ENCODE data around the gene SLC17A7.
"Not testable (repeated sequence)": the region's sequence is repeated elsewhere in the genome, so short reads cannot be mapped to it uniquely, and the experiment has no call there.

SLC17A7 gene

GRCh38 chr19:49441210-49441959, at the start of gene SLC17A7:
TSS of gene SLC17A7 (minus strand) at chr19:49441527. CDS start at chr19:49441379, 148 bp downstream.
- DNase-seq = peak; percentile 54

- DNase-seq = no peak
Measured at GRCh38 chr19:49490287-49491029, 49.1 kb upstream of the SLC17A7 start.

- peak; percentile 40 for DNase-seq
Measured at GRCh38 chr19:49489601-49490167, 48.4 kb upstream of the SLC17A7 start.

GRCh38 chr19:49488863-49489537, 47.7 kb upstream of the SLC17A7 start:
- peak; percentile 38 for DNase-seq

- peak; percentile 30 for DNase-seq
Measured at GRCh38 chr19:49488046-49488862, 46.9 kb upstream of the SLC17A7 start.

- peak; percentile 99 for DNase-seq
Measured at GRCh38 chr19:49487277-49488045, 46.1 kb upstream of the SLC17A7 start, which contains the start of gene RPL13A. TSS of gene RPL13A (plus strand) at chr19:49487608. CDS start at chr19:49487630, 22 bp downstream.

GRCh38 chr19:49486710-49487276, 45.5 kb upstream of the SLC17A7 start:
- no peak for DNase-seq

- no peak for DNase-seq
Measured at GRCh38 chr19:49486232-49486631, 44.9 kb upstream of the SLC17A7 start.

- no peak for DNase-seq
Measured at GRCh38 chr19:49481020-49481683, 39.8 kb upstream of the SLC17A7 start.

- DNase-seq = no peak
Measured at GRCh38 chr19:49479975-49480628, 38.8 kb upstream of the SLC17A7 start.

- DNase-seq = peak; percentile 76
Measured at GRCh38 chr19:49475995-49476880, 34.9 kb upstream of the SLC17A7 start.

- DNase-seq = no peak
Measured at GRCh38 chr19:49475191-49475917, 34.0 kb upstream of the SLC17A7 start.

- DNase-seq = no peak
Measured at GRCh38 chr19:49474542-49474924, 33.2 kb upstream of the SLC17A7 start.

- DNase-seq = peak; percentile 75
Measured at GRCh38 chr19:49473868-49474541, 32.7 kb upstream of the SLC17A7 start, which contains the start of gene FLT3LG. TSS of gene FLT3LG (plus strand) at chr19:49474215. CDS start at chr19:49474640, 425 bp downstream.

- DNase-seq = not testable (repeated sequence)
Measured at GRCh38 chr19:49473501-49473867, 32.2 kb upstream of the SLC17A7 start.

- DNase-seq = peak; percentile 16
Measured at GRCh38 chr19:49472936-49473335, 31.6 kb upstream of the SLC17A7 start.

GRCh38 chr19:49470615-49470978, 29.3 kb upstream of the SLC17A7 start:
- DNase-seq = no peak
